Activated naive CD4-positive, alpha-beta T cell treated with anti-CD3 and anti-CD28 coated beads for 36 hours (primary cell): Measurements from ENCODE around the gene NEK10. TPM values are rescaled to one million over a fixed set of nuclear protein-coding genes. Genes with fewer than 3 reads are reported as not detected.
"Not testable (repeated sequence)": the region's sequence is repeated elsewhere in the genome, so short reads cannot be mapped to it uniquely, and the experiment has no call there.

Experiments used
- CTCF ChIA-PET: fragments of 350-600 bp; sonication (Branson Sonifier 250); formaldehyde crosslinking; loops from one replicate; lab custom pipeline; 2021; ENCODE audit warnings: antibody characterized with exemption; lab: Charles Lee
- DNase-seq: peaks from one replicate; pipeline ENCODE4 v3.0.0-alpha.2; 2020
- H3K27ac Mint-ChIP-seq: one replicate; pipeline ENCODE4 v1.8.0; 2021; ENCODE audit warnings: mild to moderate bottlenecking, mixed read lengths
- H3K27me3 Mint-ChIP-seq: one replicate; pipeline ENCODE4 v1.8.0; 2021; ENCODE audit warnings: low read depth, mixed read lengths
- H3K36me3 Mint-ChIP-seq: one replicate; pipeline ENCODE4 v1.8.0; 2021; ENCODE audit warnings: low read depth, mixed read lengths
- H3K4me1 Mint-ChIP-seq: one replicate; pipeline ENCODE4 v1.8.0; 2021; ENCODE audit warnings: low read depth, mixed read lengths
- H3K4me3 Mint-ChIP-seq: one replicate; pipeline ENCODE4 v1.8.0; 2021; ENCODE audit warnings: mild to moderate bottlenecking, moderate library complexity, mixed read lengths
- H3K9me3 Mint-ChIP-seq: one replicate; pipeline ENCODE4 v1.8.0; 2021; ENCODE audit warnings: mixed read lengths
- intact Hi-C: fragments of 100-400 bp; cut with micrococcal nuclease; formaldehyde crosslinking; loops from one replicate; pipeline ENCODE4 v1.15.1; 2023
- total RNA-seq, 2 experiments: library from RNA; stranded (reverse); gene quantifications; one replicate each; pipeline ENCODE4 v1.2.3, GENCODE V29; 2021

Gene NEK10
- total RNA-seq, 2 experiments from 2014 or later: 0.07 to 0.26 TPM

- no peaks in the 10 kb centered on the region for H3K36me3 Mint-ChIP-seq
- H3K9me3 Mint-ChIP-seq: no peaks in the 10 kb centered on the region
- no peaks in the 10 kb centered on the region for H3K27me3 Mint-ChIP-seq
- no peak overlapping the region for H3K27ac Mint-ChIP-seq
- H3K4me3 Mint-ChIP-seq: no peak overlapping the region
- no peak for DNase-seq
- CTCF ChIA-PET: interaction anchor here (0.6 kb wide), 1 partner anchor 154 kb away, joined by 3 read pairs; no protein-coding TSS in a partner anchor
- intact Hi-C loops: no loop called here
- H3K4me1 Mint-ChIP-seq: peaks cover 3% of the 10 kb centered on the region
These were observed 23.7 kb downstream of the NEK10 start for GRCh38 chr3:27345493-27345892.

DNA sequence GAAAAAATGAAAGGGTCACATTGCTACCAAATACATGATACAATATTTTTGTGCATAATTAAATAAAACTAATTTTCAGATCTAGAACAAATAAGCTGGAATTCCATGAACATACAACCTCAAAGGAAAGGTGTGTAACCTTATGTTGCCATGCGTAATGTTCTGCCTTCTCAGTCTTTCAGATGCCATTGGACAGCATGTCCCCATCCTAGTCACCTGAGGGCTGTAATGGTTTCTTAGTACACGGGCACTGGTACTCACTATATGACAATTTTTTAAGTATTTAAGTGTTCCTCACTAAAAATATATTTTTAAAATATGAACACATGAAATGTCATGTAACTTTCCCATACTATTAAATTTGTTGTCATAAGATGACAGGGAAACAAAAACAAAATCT is 24.1 kb downstream of the NEK10 start:
- CTCF ChIA-PET: interaction anchor here (0.6 kb wide), 1 partner anchor 12 kb away, joined by 4 read pairs; no protein-coding TSS in a partner anchor
- H3K36me3 Mint-ChIP-seq: no peaks in the 10 kb centered on the region
- intact Hi-C loops: no loop called here
- H3K4me1 Mint-ChIP-seq: peaks cover 3% of the 10 kb centered on the region
- no peak overlapping the region for H3K27ac Mint-ChIP-seq
- H3K27me3 Mint-ChIP-seq: no peaks in the 10 kb centered on the region
- no peaks in the 10 kb centered on the region for H3K9me3 Mint-ChIP-seq
- H3K4me3 Mint-ChIP-seq: no peak overlapping the region
- DNase-seq: no peak

DNA sequence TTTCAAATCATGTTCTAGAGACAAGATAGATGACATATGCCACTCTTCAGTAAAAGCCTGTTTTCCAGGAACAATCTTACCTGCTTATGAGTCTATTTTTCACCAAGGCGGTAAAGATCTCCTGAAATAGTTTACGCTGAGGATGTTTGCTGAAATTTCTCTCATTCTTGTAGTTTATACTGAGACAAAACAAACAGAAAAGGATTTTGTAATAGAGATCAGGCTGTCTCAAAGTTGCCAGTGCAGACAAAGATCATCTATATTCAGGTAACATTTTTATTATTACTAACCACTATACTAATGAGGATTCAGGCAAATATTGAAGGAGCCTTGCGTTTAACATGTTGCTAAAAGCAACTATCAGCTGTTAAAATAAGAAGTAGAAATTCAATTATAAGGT is 25.0 kb downstream of the NEK10 start:
- Mint-ChIP-seq H3K9me3 (no peaks in the 10 kb centered on the region), H3K27me3 (no peaks in the 10 kb centered on the region), H3K4me3 (no peak overlapping the region), H3K4me1 (no peaks in the 10 kb centered on the region), H3K27ac (no peak overlapping the region), H3K36me3 (no peaks in the 10 kb centered on the region)
- DNase-seq: no peak
- intact Hi-C loops: no loop called here
- CTCF ChIA-PET: no interaction called here

DNA sequence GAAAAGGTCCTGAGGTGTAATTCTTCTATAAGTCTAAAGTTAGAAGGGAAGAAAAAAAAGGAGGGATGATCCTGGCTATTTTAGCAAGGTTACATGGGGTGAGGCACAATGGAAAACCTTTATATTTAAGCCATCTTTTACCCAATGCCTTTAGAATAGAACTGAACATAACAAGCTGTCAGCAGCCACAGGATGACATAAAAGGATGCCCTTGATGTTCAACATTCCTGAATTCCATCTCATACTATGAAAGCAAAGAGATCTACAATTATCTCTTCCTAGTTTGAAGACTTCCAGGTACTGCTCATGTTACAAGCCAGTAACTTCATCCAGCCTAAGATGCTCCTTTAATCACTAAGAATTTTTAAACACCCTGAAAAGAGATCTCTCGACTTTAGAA is 26.9 kb downstream of the NEK10 start:
- Mint-ChIP-seq H3K36me3 (no peaks in the 10 kb centered on the region), H3K4me3 (no peak overlapping the region), H3K9me3 (no peaks in the 10 kb centered on the region), H3K27me3 (no peaks in the 10 kb centered on the region), H3K27ac (no peak overlapping the region), H3K4me1 (no peaks in the 10 kb centered on the region)
- intact Hi-C loops: no loop called here
- CTCF ChIA-PET: no interaction called here
- DNase-seq: no peak

DNA sequence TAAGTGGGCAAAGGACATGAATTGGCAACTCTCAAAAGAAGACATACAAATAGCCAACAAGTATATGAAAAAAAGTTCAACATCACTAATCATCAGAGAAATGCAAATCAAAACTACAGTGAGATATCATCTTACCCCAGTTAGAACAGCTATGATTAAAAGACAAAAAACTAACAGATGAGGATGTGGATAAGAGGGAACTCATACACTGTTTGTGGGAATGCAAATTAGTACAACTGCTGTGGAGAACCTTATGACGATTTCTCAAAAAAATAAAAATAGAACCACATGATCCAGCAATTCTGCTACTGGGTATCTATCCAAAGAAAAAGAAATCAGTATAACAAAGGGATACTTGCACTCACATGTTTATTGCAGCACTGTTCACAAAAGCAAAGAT is 28.6 kb downstream of the NEK10 start:
- no peaks in the 10 kb centered on the region for H3K36me3 Mint-ChIP-seq
- H3K9me3 Mint-ChIP-seq: no peaks in the 10 kb centered on the region
- no peaks in the 10 kb centered on the region for H3K27me3 Mint-ChIP-seq
- H3K4me3 Mint-ChIP-seq: no peak overlapping the region
- no peaks in the 10 kb centered on the region for H3K4me1 Mint-ChIP-seq
- DNase-seq: no peak
- no peak overlapping the region for H3K27ac Mint-ChIP-seq
- intact Hi-C loops: no loop called here
- CTCF ChIA-PET: no interaction called here

- Mint-ChIP-seq H3K27me3 (no peaks in the 10 kb centered on the region), H3K36me3 (no peaks in the 10 kb centered on the region), H3K27ac (no peak overlapping the region), H3K4me3 (no peak overlapping the region), H3K9me3 (no peaks in the 10 kb centered on the region), H3K4me1 (no peaks in the 10 kb centered on the region)
- intact Hi-C loops: no loop called here
- DNase-seq: no peak
- CTCF ChIA-PET: no interaction called here
These were observed 33.6 kb downstream of the NEK10 start for GRCh38 chr3:27335571-27335970.

DNA sequence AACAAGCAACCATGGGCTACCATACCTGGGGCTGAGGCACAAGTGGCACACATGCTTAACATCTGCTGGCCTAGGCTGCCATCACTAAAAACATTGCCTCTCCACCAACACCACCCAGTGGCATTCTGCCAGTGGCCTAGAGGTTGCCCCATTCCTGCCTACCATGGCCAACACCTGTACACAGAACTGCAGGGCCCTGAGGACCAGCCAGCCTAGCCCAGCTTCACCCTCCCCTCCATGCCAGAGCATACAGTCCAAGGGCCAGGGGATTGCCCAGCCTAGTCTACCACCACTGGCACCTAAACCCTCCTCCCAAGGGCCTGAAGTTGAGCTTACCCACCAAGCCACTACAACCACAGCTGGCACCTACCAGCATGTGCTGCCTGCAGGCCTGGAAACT is 35.3 kb downstream of the NEK10 start:
- no peaks in the 10 kb centered on the region for H3K36me3 Mint-ChIP-seq
- no peaks in the 10 kb centered on the region for H3K9me3 Mint-ChIP-seq
- CTCF ChIA-PET: interaction anchor here (0.7 kb wide), 1 partner anchor 11 kb away, joined by 4 read pairs; no protein-coding TSS in a partner anchor
- H3K27ac Mint-ChIP-seq: no peak overlapping the region
- no peak overlapping the region for H3K4me3 Mint-ChIP-seq
- intact Hi-C loops: no loop called here
- no peak for DNase-seq
- no peaks in the 10 kb centered on the region for H3K4me1 Mint-ChIP-seq
- no peaks in the 10 kb centered on the region for H3K27me3 Mint-ChIP-seq

GRCh38 chr3:27328982-27329762 is 40.0 kb downstream of the NEK10 start:
- H3K36me3 Mint-ChIP-seq, H3K4me3 Mint-ChIP-seq, H3K27me3 Mint-ChIP-seq, H3K27ac Mint-ChIP-seq, H3K9me3 Mint-ChIP-seq, H3K4me1 Mint-ChIP-seq, intact Hi-C loops, DNase-seq: not testable (repeated sequence)
- CTCF ChIA-PET: interaction anchor here (0.6 kb wide), 1 partner anchor 108 kb away, joined by 3 read pairs; no protein-coding TSS in a partner anchor

DNA sequence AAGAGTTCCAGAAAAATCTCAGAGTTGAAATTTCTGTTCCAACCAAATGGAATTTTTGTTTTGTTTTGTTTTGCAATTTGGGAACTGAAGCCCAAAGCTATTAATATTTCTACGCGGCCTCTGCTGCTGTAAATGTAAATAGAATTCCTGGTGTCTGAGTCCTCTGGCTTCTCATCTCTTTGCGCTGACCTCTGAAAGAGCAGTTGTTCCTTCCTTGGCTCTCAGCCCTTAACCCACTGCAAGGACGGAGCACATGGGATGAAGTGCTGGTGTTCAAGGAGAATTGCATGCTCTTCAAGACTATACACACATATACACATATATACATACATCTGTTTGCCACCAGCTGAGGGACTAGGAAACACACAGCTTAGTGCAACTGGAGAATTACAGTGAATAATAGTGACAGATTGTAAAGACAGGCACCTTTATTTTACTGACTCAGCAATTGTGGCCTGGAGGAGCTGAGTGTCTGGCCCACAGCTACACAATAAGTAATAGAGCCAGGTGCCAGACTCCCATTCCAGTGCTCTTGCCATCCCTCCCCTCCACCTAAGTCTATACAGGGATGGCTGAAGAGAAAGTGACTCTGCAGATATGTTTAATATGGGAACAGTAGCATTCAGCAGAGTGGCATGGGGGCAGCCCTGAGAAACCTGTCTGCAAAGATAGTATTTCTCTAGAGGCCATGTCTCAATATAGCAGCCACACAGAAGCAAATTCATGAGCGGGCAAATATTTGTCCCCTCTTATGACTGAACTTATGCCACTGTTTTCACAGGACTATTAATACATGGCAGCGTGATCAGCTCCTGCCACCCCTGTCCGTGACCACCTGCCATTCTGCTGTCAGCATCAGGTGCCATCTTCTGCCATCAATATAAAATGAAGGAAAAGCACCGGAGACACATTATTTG is 42.3 kb downstream of the NEK10 start:
- H3K36me3 Mint-ChIP-seq: no peaks in the 10 kb centered on the region
- CTCF ChIA-PET: interaction anchor here (1.5 kb wide), 1 partner anchor 192 kb away, joined by 3 read pairs; no protein-coding TSS in a partner anchor
- no peak overlapping the region for H3K27ac Mint-ChIP-seq
- H3K4me3 Mint-ChIP-seq: no peak overlapping the region
- H3K9me3 Mint-ChIP-seq: peaks cover 6% of the 10 kb centered on the region
- intact Hi-C loops: no loop called here
- no peak for DNase-seq
- no peaks in the 10 kb centered on the region for H3K4me1 Mint-ChIP-seq
- no peaks in the 10 kb centered on the region for H3K27me3 Mint-ChIP-seq

- DNase-seq: no peak
- Mint-ChIP-seq H3K27ac (no peak overlapping the region), H3K27me3 (no peaks in the 10 kb centered on the region), H3K4me1 (no peaks in the 10 kb centered on the region), H3K4me3 (no peak overlapping the region), H3K9me3 (peaks cover 6% of the 10 kb centered on the region), H3K36me3 (no peaks in the 10 kb centered on the region)
- intact Hi-C loops: no loop called here
- CTCF ChIA-PET: interaction anchor here (1.5 kb wide), 1 partner anchor 192 kb away, joined by 3 read pairs; no protein-coding TSS in a partner anchor
These were observed 43.0 kb downstream of the NEK10 start for GRCh38 chr3:27326202-27326601.

GRCh38 chr3:27325419-27325818 is 43.8 kb downstream of the NEK10 start:
- CTCF ChIA-PET: interaction anchor here (1.5 kb wide), 1 partner anchor 191 kb away, joined by 3 read pairs; no protein-coding TSS in a partner anchor

GRCh38 chr3:27324686-27325085 is 44.5 kb downstream of the NEK10 start:
- CTCF ChIA-PET: no interaction called here
- DNase-seq: no peak
- intact Hi-C loops: no loop called here
- Mint-ChIP-seq H3K27ac (no peak overlapping the region), H3K9me3 (peaks cover 6% of the 10 kb centered on the region), H3K4me3 (no peak overlapping the region), H3K36me3 (no peaks in the 10 kb centered on the region), H3K4me1 (no peaks in the 10 kb centered on the region), H3K27me3 (no peaks in the 10 kb centered on the region)

More at GRCh38 chr3:27325419-27325818, 43.8 kb downstream of the NEK10 start:
- no peak overlapping the region for H3K27ac Mint-ChIP-seq
- H3K4me1 Mint-ChIP-seq: no peaks in the 10 kb centered on the region
- no peaks in the 10 kb centered on the region for H3K36me3 Mint-ChIP-seq
- peaks cover 6% of the 10 kb centered on the region for H3K9me3 Mint-ChIP-seq
- H3K4me3 Mint-ChIP-seq: no peak overlapping the region
- no peak for DNase-seq
- H3K27me3 Mint-ChIP-seq: no peaks in the 10 kb centered on the region
- intact Hi-C loops: no loop called here
